ENCODE measurements around the gene TANGO2.
A peak's percentile ranks its signal among the peaks of the same experiment; 100 is the strongest.
"Not testable (repeated sequence)": the region's sequence is repeated elsewhere in the genome, so short reads cannot be mapped to it uniquely, and the experiment has no call there.

The TANGO2 gene

DNA sequence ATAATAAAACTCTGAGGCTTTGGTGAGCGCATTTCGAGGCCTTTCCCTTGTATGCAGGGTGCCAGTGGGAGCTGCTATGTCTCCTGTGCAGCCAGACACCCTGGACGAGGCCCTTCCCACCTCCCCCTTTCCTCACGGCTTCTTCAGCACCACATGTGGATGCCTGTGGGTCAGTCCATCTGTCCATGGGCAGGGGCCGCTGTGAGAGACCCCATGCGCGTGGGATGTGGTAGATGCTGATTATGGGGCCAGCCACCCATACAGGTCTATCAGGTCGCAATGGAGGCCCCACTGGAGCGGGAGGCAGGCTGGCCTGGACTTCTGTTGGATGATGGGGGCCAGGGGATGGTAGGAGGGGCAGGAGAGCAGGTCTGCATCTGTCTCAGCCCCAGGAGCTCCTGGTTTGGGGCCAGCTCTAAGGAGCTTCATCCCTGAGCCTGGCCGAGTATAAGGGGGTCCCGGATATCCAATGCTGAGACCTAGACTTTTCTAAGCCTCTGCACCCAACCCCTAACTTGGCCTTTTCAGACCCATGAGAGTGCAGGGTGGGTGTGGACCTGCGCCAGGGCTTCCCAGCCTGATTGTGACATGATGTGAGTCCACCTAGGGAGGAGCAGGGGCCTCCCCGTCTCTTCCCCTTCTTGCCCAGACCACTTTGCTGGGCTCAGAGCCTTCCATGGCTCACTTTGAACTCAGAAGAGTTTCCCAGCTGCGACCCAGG is 45.1 kb downstream of the TANGO2 start:
- no peak for DNase-seq

DNA sequence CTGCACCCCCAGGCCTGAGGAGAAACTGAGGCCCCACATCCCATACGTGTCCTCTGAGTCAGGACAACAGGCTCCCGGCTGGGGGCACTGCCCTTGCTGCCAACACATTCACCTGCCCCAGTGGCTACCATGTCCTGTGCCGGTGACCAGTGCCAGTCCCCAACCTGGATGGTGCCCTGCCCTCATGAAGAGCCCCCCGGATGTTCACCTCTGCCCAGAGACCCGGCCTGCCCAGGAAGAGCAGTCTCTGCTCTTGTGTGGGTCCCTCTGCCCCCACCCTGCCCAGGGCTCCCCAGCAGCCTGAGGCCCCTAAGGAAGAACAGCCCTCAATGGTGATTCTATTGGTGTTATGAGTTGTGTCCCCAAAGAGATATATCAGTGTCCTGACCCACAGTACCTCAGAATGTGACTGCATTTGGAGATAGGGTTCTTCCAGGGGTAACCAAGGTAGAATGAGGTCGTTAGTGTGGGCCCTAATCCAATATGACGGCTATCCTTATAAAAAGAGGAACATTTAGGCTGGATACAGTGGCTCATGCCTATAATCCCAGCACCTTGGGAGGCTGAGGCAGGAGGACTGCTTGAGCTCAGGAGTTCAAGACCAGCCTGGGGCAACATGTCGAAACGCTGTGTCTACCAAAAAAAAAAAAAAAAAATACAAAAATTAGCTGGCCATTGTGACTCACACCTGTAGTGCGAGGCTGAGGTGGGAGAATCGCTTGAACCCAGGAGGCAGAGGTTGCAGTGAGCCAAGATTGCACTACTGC is 45.9 kb downstream of the TANGO2 start:
- no peak for DNase-seq

- DNase-seq = not testable (repeated sequence)
Observed at GRCh38 chr22:20067384-20067682, 46.4 kb downstream of the TANGO2 start.

GRCh38 chr22:20068640-20069039 is 47.7 kb downstream of the TANGO2 start:
- no peak for DNase-seq

DNA sequence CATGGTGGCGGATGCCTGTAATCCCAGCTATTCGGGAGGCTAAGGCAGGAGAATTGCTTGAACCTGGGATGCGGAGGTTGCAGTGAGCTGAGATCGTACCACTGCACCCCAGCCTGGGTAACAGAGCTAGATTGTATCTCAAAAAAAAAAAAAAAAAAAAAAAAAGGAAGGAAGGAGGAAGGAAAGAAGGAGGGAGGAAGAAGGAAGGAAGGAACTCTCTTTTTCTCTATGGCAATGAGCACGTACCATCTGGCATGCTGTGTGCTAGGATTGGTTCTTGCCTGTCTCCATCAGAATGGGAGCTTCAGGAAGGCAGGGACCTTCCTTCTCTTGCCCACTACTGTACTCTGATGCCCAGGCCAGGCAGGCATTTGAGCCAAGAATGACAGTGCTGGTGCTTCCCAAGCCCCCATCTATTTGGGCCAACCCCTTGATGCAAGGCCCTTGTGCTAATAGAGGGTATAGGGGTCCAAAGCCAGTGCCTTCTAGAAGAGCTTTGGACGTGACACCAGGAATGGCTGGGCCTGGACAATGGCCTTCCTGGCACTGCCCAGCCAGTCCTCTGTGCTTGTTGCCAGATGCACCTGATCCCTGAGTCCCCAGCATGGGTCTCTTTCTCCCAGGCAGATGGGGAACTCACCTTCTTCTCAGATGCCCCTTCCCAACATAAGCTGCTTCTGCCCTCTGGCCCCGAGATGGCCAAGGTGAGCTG is 48.6 kb downstream of the TANGO2 start:
- DNase-seq = no peak

DNA sequence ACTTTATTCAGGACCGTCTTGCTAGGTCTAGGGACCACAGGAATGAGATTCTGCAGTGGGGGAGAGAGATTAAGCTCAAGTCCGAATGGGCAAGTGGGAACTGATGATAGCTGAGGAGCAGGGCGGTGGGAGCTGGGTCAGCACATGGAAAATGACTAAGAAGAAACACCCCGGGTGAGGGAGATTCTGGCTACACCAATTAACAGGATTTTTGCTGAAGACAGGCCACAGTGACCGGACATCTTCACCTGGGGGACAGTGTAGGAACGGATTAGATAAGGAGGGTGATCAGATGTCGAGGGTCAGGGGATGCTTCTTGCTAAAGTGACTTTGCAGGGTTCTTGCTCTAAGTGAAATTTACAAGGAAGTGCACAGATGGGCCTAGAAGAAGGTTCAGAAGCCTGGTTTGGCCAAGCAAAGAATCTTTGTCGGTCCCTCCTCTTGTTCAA is 50.6 kb downstream of the TANGO2 start:
- no peak for DNase-seq

DNA sequence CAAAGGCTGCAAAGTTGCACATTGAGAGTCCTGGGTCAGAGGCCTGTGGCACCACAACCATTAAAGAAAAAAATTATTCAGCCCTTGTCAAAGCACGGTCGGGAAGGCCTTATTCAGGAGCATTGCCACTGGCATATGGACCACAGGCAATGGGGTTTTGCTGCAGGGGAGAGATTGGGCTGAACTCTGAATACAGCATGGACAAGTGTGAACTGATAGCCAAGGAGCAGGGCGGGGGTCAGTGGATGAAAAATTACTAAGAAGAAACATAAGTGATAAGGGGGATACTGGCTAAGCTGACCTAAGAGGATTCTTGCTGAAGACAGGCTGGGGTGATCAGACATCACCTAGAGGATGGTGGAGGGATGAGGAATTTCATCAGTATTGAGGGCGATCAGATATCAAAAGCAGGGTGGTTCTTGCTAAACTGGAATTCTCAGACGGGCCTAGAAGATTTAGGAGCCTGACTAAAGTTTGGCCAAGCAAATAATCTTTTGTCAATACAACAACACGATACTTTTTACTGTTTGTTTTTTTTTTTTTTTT is 55.8 kb downstream of the TANGO2 start:
- DNase-seq = no peak

GRCh38 chr22:20079745-20080444 is 59.0 kb downstream of the TANGO2 start, which contains the start of gene DGCR8:
Gene DGCR8 (plus strand): TSS chr22:20080241. CDS start chr22:20085964, 5,723 bp downstream.
- DNase-seq = peak; percentile 86

DNA sequence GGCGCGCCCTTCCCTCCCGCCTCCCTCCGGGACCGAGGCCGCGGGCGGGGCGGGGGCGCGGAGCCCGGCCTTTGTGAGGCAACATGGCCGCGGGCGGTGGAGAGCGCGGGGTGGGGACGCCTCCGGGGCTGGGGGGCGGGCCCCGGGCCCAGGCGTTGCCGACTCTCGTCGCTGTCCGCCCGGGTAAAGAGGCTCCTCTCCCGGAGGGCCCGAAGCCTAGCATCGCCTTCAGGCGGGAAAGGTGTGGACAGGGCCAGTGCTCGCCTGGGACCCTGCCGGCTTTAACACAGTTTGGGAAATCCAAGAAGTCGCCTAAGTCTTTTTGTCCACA is 59.5 kb downstream of the TANGO2 start:
- peak; percentile 50 for DNase-seq

DNA sequence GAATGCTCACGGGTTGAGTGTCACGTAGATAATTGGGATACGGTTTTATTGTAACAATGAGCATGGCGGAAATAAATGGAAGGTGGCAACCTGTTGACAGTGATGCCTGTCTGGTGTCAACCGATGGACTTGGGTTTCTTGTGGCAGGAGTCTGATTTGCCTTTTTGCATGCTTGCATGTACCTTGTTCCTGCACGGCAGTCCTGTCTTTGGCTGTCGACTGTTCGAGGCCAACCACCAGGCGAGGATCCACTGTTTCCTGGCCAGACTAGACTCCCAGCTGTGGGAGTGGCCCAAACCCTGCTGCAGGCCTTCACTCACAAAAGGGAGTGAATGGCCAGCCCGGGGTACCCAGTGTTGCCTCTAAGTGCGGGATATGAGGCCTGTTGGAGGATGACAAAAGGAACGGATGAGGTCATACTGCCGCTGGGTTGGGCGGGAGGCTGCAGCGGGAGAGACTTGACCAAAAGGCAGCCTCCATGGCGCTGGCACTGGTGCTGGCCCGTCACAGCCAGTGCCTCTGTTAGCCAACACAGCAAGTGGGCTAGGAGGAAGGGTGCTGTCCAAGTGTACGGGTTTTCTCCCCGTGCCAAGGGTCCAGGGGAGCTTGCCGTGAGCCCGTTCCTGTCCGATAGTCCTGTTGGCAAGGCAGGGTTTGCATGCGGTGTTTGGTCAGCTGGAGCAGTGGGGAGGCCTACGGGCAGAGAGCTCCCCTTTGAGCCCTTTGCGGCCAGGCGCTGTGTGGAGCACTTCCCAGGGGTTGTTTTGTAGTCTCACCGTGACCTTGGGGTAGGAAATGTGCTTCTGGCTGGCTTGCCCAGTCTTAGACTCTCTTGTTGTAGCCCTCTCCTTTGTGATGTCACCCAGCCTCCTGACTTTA is 60.1 kb downstream of the TANGO2 start:
- DNase-seq = no peak

DNA sequence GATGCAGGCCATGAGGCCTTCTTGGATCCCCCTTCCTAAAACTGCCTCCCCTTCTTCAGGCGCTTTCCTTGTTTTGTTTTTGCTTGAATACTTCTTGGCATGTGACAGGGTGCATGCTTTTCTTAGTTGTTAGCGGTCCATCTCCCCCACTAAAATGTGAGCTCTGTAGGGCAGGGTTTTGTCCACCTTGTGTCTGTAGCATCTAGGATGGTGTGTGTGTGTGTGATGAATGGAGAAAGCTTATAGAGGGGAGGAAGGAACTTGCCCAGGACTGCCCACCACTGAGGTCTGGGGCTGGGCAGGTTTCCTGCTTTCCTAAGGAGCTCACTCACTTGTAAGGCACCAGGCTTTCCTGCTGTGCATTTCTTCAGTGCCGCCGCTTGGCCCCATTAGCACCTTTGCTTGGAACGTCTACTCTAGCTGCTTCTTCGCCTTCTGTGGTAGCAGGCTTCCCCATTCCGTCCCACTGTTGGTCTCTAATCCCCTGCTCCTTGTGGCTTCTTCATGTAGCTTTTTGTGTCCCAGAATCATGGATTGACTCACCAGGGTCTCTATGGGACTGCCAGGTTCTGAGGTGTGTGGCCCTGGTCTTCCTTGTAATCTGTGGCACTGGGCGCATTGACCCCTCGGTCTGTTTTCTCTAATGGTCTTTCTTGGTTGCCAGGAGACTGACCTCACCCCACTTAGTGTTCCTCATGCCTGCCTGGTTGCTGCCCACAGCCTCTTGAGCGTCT is 62.4 kb downstream of the TANGO2 start:
- no peak for DNase-seq

DNA sequence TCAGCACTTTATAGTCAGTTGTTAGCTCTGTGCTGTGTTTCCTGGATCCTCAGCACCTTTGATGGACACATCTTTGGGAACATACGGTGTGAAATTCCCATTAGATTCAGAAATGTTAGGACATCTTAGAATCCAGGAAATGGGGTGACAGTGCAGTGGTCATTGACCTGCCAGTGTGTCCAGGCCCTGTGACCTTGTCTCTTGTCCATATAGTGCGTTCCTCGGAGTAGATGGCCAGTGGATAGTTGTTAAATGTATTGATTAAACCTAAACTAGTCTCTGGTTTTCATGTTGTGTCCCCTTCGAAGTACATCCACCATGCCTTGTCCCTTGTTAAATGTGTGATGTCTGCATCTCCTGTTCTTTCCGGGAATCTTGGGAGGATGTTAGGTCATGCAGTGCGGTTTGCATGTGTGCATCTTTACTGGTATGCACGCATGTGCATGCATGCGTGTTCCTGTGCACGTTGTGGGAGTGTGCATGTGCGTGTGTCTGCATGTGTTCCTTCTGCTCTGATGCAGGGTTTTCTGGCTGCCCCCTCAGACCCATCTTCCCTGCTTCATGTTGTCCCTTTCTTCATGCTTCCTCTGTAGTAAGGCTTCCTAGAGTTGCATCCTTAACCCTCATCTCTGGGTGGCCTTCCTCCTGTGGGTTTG is 63.1 kb downstream of the TANGO2 start:
- no peak for DNase-seq

DNA sequence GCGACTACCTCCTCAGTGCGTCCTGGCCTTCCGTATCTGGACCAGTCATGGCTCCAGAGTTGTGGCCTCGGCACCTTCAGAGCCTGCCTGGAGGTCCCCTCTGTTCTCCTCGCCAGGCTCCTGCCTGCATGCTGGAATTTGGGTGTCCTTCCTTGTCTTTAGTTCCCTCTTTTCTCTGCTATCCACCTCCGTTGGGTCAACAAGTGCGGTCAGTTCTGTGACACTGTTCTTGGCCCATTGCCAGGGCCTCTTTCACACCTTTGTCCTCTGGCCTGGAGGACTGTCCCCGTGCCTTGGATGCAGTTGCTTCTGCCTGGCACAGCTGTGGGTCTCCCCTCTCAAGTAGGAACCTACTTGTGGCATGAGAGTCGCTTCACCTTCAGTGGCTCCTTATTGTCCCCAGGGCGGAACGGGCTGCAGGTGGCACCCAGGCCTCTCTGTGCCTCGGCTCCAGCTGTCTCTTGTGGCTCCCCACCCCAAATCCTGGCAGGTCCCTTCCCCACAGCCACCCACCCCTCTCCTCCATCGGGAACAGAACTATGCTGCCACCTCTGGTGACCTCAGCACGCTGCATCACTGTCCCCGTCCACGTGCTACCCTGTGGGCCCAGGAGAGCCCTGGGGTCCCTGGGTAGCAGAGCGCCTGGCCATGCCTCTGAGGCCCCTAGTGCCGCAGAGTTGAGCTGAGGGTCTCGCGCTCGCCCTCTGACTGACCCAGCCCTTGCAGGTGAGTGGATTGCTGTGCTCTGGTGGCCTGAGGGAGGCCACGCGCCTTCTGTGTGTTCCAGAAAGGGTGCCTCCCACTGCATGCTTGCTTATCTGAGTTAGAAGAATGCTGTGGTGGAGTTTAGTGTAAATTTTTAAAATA is 63.9 kb downstream of the TANGO2 start:
- DNase-seq = no peak

DNA sequence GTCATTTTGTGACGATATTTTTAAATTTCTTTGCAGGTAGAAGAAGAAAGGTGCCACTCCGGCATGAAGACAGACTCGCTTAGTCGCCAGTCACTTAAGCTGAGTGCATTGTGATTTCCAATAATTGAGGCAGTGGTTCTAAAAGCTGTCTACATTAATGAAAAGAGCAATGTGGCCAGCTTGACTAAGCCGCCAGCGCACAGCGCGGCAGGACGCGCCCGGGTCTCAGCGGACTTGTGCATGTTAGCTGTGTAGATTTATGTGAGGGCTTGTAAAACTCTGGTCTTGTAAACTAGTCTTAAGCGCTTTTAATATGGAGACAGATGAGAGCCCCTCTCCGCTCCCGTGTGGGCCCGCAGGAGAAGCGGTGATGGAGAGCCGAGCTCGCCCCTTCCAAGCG is 64.7 kb downstream of the TANGO2 start:
- DNase-seq = no peak

- DNase-seq = no peak
Observed at GRCh38 chr22:20086101-20086599, 65.2 kb downstream of the TANGO2 start.

GRCh38 chr22:20086763-20087162 is 65.9 kb downstream of the TANGO2 start:
- DNase-seq = no peak

GRCh38 chr22:20087319-20088262 is 66.7 kb downstream of the TANGO2 start:
- no peak for DNase-seq

DNA sequence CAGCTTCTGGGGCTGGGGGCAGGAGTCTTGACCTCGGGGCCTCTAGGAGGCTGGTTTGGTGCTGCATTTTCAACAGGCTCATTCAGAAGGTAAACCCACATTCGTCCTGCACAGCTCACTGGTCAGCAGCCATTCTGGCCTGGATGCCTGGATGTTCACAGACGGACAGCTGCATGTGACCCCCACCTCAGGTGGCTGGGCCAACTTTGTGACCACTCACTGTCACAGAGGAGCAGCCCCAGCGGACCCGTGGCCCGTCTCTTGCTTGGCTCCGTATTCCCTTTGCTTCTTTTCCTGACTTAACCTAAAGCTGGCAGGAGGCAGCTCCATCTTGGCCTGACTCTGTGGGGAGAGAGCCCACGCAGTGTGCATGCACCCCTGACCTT is 67.3 kb downstream of the TANGO2 start:
- no peak for DNase-seq
